Measurements from ENCODE around the gene RHEB. TPM values are rescaled to one million over a fixed set of nuclear protein-coding genes. Genes with fewer than 3 reads are reported as not detected.

RHEB gene
- total and polyA plus RNA-seq, 2 of the 13 experiments (the other 11 are each of a cell fraction or from before 2014, with no cell fraction given), result 55.0 to 77.6 TPM

- TF ChIP-seq, protein P1, sequence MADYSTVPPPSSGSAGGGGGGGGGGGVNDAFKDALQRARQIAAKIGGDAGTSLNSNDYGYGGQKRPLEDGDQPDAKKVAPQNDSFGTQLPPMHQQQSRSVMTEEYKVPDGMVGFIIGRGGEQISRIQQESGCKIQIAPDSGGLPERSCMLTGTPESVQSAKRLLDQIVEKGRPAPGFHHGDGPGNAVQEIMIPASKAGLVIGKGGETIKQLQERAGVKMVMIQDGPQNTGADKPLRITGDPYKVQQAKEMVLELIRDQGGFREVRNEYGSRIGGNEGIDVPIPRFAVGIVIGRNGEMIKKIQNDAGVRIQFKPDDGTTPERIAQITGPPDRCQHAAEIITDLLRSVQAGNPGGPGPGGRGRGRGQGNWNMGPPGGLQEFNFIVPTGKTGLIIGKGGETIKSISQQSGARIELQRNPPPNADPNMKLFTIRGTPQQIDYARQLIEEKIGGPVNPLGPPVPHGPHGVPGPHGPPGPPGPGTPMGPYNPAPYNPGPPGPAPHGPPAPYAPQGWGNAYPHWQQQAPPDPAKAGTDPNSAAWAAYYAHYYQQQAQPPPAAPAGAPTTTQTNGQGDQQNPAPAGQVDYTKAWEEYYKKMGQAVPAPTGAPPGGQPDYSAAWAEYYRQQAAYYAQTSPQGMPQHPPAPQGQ (CRISPR knock-in tag; IDR thresholded peaks at IDR 0.05; ENCODE audit: borderline replicate concordance), result no peak
- TF ChIP-seq CHD2 (IDR thresholded peaks at IDR 0.05; ENCODE audit: low read depth, low read length) (no peak), ZNF264 (CRISPR knock-in tag; IDR thresholded peaks at IDR 0.05) (no peak), ELF4 (CRISPR knock-in tag; IDR thresholded peaks at IDR 0.05; ENCODE audit: borderline replicate concordance) (no peak), ELF1 (CRISPR knock-in tag; IDR thresholded peaks at IDR 0.05) (no peak)
Observed at GRCh38 chr7:151442776-151443496, 76.8 kb downstream of the RHEB start (continued).

- Histone ChIP-seq H3K9me3 (ENCODE audit: low read length) (no peaks in the 10 kb centered on the region), H2AFZ (ENCODE audit: low read length) (no peak overlapping the region), H3K27ac (ENCODE audit: extremely low read length, insufficient read depth, low read length) (no peak overlapping the region), H3K9ac (ENCODE audit: insufficient read depth, low read depth, low read length) (no peak overlapping the region), H3K4me2 (ENCODE audit: low read depth, low read length) (no peak overlapping the region), H3K4me3 (replicated peaks in 1 of 3; ENCODE audit: insufficient read depth in 1 of 3, low read depth in 2 of 3, low read length in 3 of 3) (no peak overlapping the region), H3K27me3 (ENCODE audit: control insufficient read depth in 1 of 2, insufficient read depth in 2 of 2, low read length in 2 of 2) (peaks cover 11 to 55% of the 10 kb centered on the region in 2 experiments), H3K36me3 (replicated peaks in 1 of 2; ENCODE audit: control insufficient read depth in 1 of 2, insufficient read depth in 2 of 2, low read length in 2 of 2) (no peaks in the 10 kb centered on the region), H4K20me1 (ENCODE audit: insufficient read depth, low read length) (no peaks in the 10 kb centered on the region), H3K79me2 (ENCODE audit: insufficient read depth, low read length) (no peaks in the 10 kb centered on the region), H3K4me1 (ENCODE audit: insufficient read depth, low read length) (no peaks in the 10 kb centered on the region)
- no peak for ATAC-seq
- no peak for DNase-seq (ENCODE audit: low spot score)
- ChIA-PET POLR2A (no interaction called here), CTCF (ENCODE audit: low intra/inter-chr PET ratio, low total read pairs) (no interaction called here)
- intact Hi-C loops (cut with micrococcal nuclease; ENCODE audit: unreplicated experiment), result no loop called here
- WGBS (ENCODE audit: low lambda C conversion rate), result 47% methylated on average over 10 of the region's 10 CpGs
- FAIRE-seq, result no peak
- in situ Hi-C loops (cut with HindIII; ENCODE audit: extremely low pct_ligation_motif_present, low pct_unique_long_range_greater_than_20kb), result no loop called here
- TF ChIP-seq, protein P2, sequence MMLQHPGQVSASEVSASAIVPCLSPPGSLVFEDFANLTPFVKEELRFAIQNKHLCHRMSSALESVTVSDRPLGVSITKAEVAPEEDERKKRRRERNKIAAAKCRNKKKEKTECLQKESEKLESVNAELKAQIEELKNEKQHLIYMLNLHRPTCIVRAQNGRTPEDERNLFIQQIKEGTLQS (CRISPR knock-in tag; IDR thresholded peaks at IDR 0.05), result no peak
- peak; percentile 50; the same call in 1 of the 2 replicates for TF ChIP-seq ZNF629 (CRISPR knock-in tag; conservative IDR thresholded peaks at IDR 0.05)
- TF ChIP-seq ZNF263 (CRISPR knock-in tag; IDR thresholded peaks at IDR 0.05), result peak; percentile 54
- no TSS peak for BruUV-seq (replicated peaks)
Observed at GRCh38 chr7:151440799-151441445, 78.8 kb downstream of the RHEB start.

All from HepG2 (cell line).